H9 (cell line): Measurements from ENCODE around the gene SPECC1L. TPM values are rescaled to one million over a fixed set of nuclear protein-coding genes. Genes with fewer than 3 reads are reported as not detected.

Source experiments
- DNase-seq: peaks from one replicate; pipeline ENCODE4 v3.0.0-alpha.2; 2017
- H2AFZ ChIP-seq: one replicate; pipeline ENCODE4 v1.6.1; 2013; ENCODE audit warnings: mild to moderate bottlenecking, low read length, control low read depth, moderate library complexity
- H2AK5ac ChIP-seq: 2 replicates; pipeline ENCODE4 v1.6.1; 2013; ENCODE audit warnings: low read length, control low read depth, mixed read lengths; ENCODE audit not compliant: insufficient read length
- H2BK120ac ChIP-seq: one replicate; pipeline ENCODE4 v1.6.1; 2013; ENCODE audit warnings: low read depth, mild to moderate bottlenecking, low read length, control low read depth, inconsistent platforms; ENCODE audit not compliant: poor library complexity, severe bottlenecking
- H2BK12ac ChIP-seq: 2 replicates; pipeline ENCODE4 v1.6.1; 2013; ENCODE audit warnings: low read length, control low read depth, mixed read lengths, low read depth; ENCODE audit not compliant: insufficient read length
- H2BK15ac ChIP-seq: 2 replicates; pipeline ENCODE4 v1.6.1; 2013; ENCODE audit warnings: low read depth, low read length, control low read depth
- H2BK20ac ChIP-seq: one replicate; pipeline ENCODE4 v1.6.1; 2013; ENCODE audit warnings: low read depth, mild to moderate bottlenecking, low read length, control low read depth, inconsistent platforms; ENCODE audit not compliant: poor library complexity, severe bottlenecking
- H2BK5ac ChIP-seq: 2 replicates; pipeline ENCODE4 v1.6.1; 2013; ENCODE audit warnings: low read length, control low read depth, mixed read lengths; ENCODE audit not compliant: insufficient read length
- H3K14ac ChIP-seq: 2 replicates; pipeline ENCODE4 v1.6.1; 2013; ENCODE audit warnings: low read length, control low read depth; ENCODE audit not compliant: insufficient read depth
- H3K18ac ChIP-seq: 2 replicates; pipeline ENCODE4 v1.6.1; 2013; ENCODE audit warnings: low read depth, mild to moderate bottlenecking, mixed read lengths, low read length, control low read depth; ENCODE audit not compliant: insufficient read length
- H3K23ac ChIP-seq: 2 replicates; pipeline ENCODE4 v1.6.1; 2013; ENCODE audit warnings: low read length, control low read depth, mixed read lengths, low read depth; ENCODE audit not compliant: insufficient read length
- H3K23me2 ChIP-seq: 2 replicates; pipeline ENCODE4 v1.6.1; 2013; ENCODE audit warnings: low read depth, mild to moderate bottlenecking, mixed read lengths, low read length, control low read depth; ENCODE audit not compliant: insufficient read length, poor library complexity, severe bottlenecking
- H3K27ac ChIP-seq: 2 replicates; pipeline ENCODE4 v1.5.1; 2013; ENCODE audit warnings: low read length, control low read depth, mixed read lengths, low read depth; ENCODE audit not compliant: insufficient read length
- H3K27me3 ChIP-seq: 2 replicates; pipeline ENCODE4 v1.6.1; 2013; ENCODE audit warnings: low read length, control low read depth, inconsistent platforms; ENCODE audit not compliant: insufficient read depth
- H3K4ac ChIP-seq: 2 replicates; pipeline ENCODE4 v1.6.1; 2013; ENCODE audit warnings: low read depth, mild to moderate bottlenecking, control low read depth, inconsistent platforms, low read length, moderate library complexity
- H3K4me1 ChIP-seq: 2 replicates; pipeline ENCODE4 v1.6.1; 2013; ENCODE audit warnings: low read length, control low read depth, inconsistent platforms; ENCODE audit not compliant: insufficient read depth
- H3K4me2 ChIP-seq: 2 replicates; pipeline ENCODE4 v1.6.1; 2013; ENCODE audit warnings: low read length, control low read depth, mixed read lengths; ENCODE audit not compliant: insufficient read length, insufficient read depth
- H3K56ac ChIP-seq: 2 replicates; pipeline ENCODE4 v1.6.1; 2013; ENCODE audit warnings: low read depth, mild to moderate bottlenecking, mixed read lengths, low read length, control low read depth; ENCODE audit not compliant: insufficient read length
- H3K79me1 ChIP-seq: 2 replicates; pipeline ENCODE4 v1.6.1; 2013; ENCODE audit warnings: low read depth, mild to moderate bottlenecking, moderate library complexity, low read length, control low read depth, inconsistent platforms; ENCODE audit not compliant: insufficient read depth, poor library complexity, severe bottlenecking
- H3K79me2 ChIP-seq: 2 replicates; pipeline ENCODE4 v1.6.1; 2013; ENCODE audit warnings: low read length, control low read depth, inconsistent platforms; ENCODE audit not compliant: insufficient read depth
- H3K9ac ChIP-seq: 2 replicates; pipeline ENCODE4 v1.6.1; 2013; ENCODE audit warnings: low read length, control low read depth, mixed read lengths; ENCODE audit not compliant: insufficient read length; ENCODE audit errors: extremely low read depth
- H3K9me3 ChIP-seq: one replicate; pipeline ENCODE4 v1.6.1; 2013; ENCODE audit warnings: low read depth, low read length, inconsistent platforms; ENCODE audit not compliant: control insufficient read depth
- H3T11ph ChIP-seq: one replicate; pipeline ENCODE4 v1.6.1; 2013; ENCODE audit warnings: mild to moderate bottlenecking, low read length, control low read depth, inconsistent platforms
- H4K20me1 ChIP-seq: one replicate; pipeline ENCODE4 v1.6.1; 2013; ENCODE audit not compliant: control insufficient read depth, insufficient read length, insufficient read depth
- H4K5ac ChIP-seq: 2 replicates; pipeline ENCODE4 v1.6.1; 2013; ENCODE audit warnings: low read depth, mild to moderate bottlenecking, mixed read lengths, low read length, control low read depth; ENCODE audit not compliant: insufficient read length
- H4K8ac ChIP-seq: replicated peaks from 2 replicates; pipeline ENCODE4 v1.6.1; 2013; ENCODE audit warnings: low read length, control low read depth, mixed read lengths, low read depth; ENCODE audit not compliant: insufficient read length
- H4K91ac ChIP-seq: 2 replicates; pipeline ENCODE4 v1.6.1; 2013; ENCODE audit warnings: low read depth, mild to moderate bottlenecking, moderate library complexity, mixed read lengths, low read length, control low read depth; ENCODE audit not compliant: insufficient read length
- H3K27ac Mint-ChIP-seq, 3 experiments: 2 replicates in 2 of 3; 3 replicates in 1 of 3; pipeline ENCODE4 v1.8.0; 2020 to 2021; ENCODE audit warnings: mixed read lengths in 3 of 3, mild to moderate bottlenecking in 1 of 3, moderate library complexity in 1 of 3
- H3K27me3 Mint-ChIP-seq: 2 replicates; pipeline ENCODE4 v1.8.0; 2021; ENCODE audit warnings: low read depth, mild to moderate bottlenecking, moderate library complexity, mixed read lengths
- H3K36me3 Mint-ChIP-seq, 3 experiments: 2 replicates in 2 of 3; 3 replicates in 1 of 3; pipeline ENCODE4 v1.8.0; 2020 to 2021; ENCODE audit warnings: low read depth in 3 of 3, mixed read lengths in 3 of 3; ENCODE audit not compliant: insufficient read depth in 1 of 3
- H3K4me1 Mint-ChIP-seq, 2 experiments: 2 replicates each; pipeline ENCODE4 v1.8.0; 2020; ENCODE audit warnings: mixed read lengths in 2 of 2
- H3K4me3 Mint-ChIP-seq, 2 experiments: 2 replicates in 1 of 2; 3 replicates in 1 of 2; pipeline ENCODE4 v1.8.0; 2020 to 2021; ENCODE audit warnings: mild to moderate bottlenecking in 2 of 2, mixed read lengths in 2 of 2, moderate library complexity in 1 of 2
- H3K9me3 Mint-ChIP-seq, 2 experiments: 2 replicates in 1 of 2; 3 replicates in 1 of 2; pipeline ENCODE4 v1.8.0; 2020; ENCODE audit warnings: mild to moderate bottlenecking in 2 of 2, mixed read lengths in 2 of 2, moderate library complexity in 1 of 2
- CTCF ChIP-seq: fragments of 200-600 bp; sonication (generic); conservative IDR thresholded peaks from 3 replicates; pipeline ENCODE4 v1.8.0; 2021; ENCODE audit warnings: antibody characterized with exemption, mild to moderate bottlenecking
- WGBS: extraction: QIAGEN DNeasy Blood & Tissue Kit; methylation state at CpG from one replicate; pipeline ENCODE4 v1.1.7; 2013; ENCODE audit warnings: missing lambda C conversion rate, low lambda C conversion rate, mixed read lengths; ENCODE audit not compliant: insufficient read length; ENCODE audit errors: extremely low coverage; 5-methylcytosine and 5-hydroxymethylcytosine counted together
- total RNA-seq: library from RNA; stranded (reverse); gene quantifications from 2 replicates; pipeline ENCODE4 v1.2.1, GENCODE V29; 2021

The SPECC1L gene
- total RNA-seq, 1 experiment from 2014 or later = 57.1 TPM

GRCh38 chr22:24408630-24409029, 138.0 kb downstream of the SPECC1L start:
- peaks cover 16 to 34% (median 29%) of the 10 kb centered on the region in 3 experiments for H3K36me3 Mint-ChIP-seq
- no peak overlapping the region for H3K4ac ChIP-seq
- no peak overlapping the region for H4K91ac ChIP-seq
- peaks cover 15 to 17% of the 10 kb centered on the region in 2 experiments for H3K4me1 Mint-ChIP-seq
- no CpG with 5 or more reads among the region's 7 CpGs for WGBS
- H2BK15ac ChIP-seq = no peak overlapping the region
- H3K27me3 ChIP-seq = no peaks in the 10 kb centered on the region
- H3K9ac ChIP-seq = no peak overlapping the region
- no peak overlapping the region for H4K8ac ChIP-seq
- no peaks in the 10 kb centered on the region for H3K4me1 ChIP-seq
- no peaks in the 10 kb centered on the region for H3K23me2 ChIP-seq
- H3K23ac ChIP-seq = no peak overlapping the region
- no peak overlapping the region for H2BK120ac ChIP-seq
- no peak overlapping the region for H3K4me2 ChIP-seq
- H3K79me2 ChIP-seq = no peaks in the 10 kb centered on the region
- no peak overlapping the region for H2BK20ac ChIP-seq
- H3K9me3 ChIP-seq = no peaks in the 10 kb centered on the region
- no peak overlapping the region for H3K4me3 Mint-ChIP-seq
- no peak overlapping the region for H2BK12ac ChIP-seq
- H3K27me3 Mint-ChIP-seq = no peaks in the 10 kb centered on the region
- no peak overlapping the region for H3K14ac ChIP-seq
- DNase-seq = no peak
- H2AFZ ChIP-seq = no peak overlapping the region
- H2BK5ac ChIP-seq = no peak overlapping the region
- H3K9me3 Mint-ChIP-seq = no peaks in the 10 kb centered on the region
- no peak for TF ChIP-seq CTCF
- no peaks in the 10 kb centered on the region for H4K20me1 ChIP-seq
- no peak overlapping the region for H3K56ac ChIP-seq
- H4K5ac ChIP-seq = no peak overlapping the region
- no peak overlapping the region for H3T11ph ChIP-seq
- H3K27ac ChIP-seq = no peak overlapping the region
- no peaks in the 10 kb centered on the region for H3K79me1 ChIP-seq
- no peak overlapping the region for H2AK5ac ChIP-seq
- no peak overlapping the region for H3K27ac Mint-ChIP-seq
- H3K18ac ChIP-seq = no peak overlapping the region
